Fibroblast of villous mesenchyme (primary cell): ENCODE measurements around the gene GPR157. TPM values are rescaled to one million over a fixed set of nuclear protein-coding genes. Genes with fewer than 3 reads are reported as not detected.

Experiments
- DNase-seq: peaks from one replicate; pipeline ENCODE4 v3.0.0-alpha.2; 2010; ENCODE audit warnings: low read depth
- H3K4me3 ChIP-seq: 2 replicates; pipeline ENCODE4 v1.5.1; 2011; ENCODE audit warnings: low read depth, mild to moderate bottlenecking, low read length
- total RNA-seq: library from RNA; depleted of rRNA; stranded (reverse); fragments of >200 nt; gene quantifications from 2 replicates; pipeline ENCODE4 v1.2.3, GENCODE V29; 2012
- TF ChIP-seq, protein P1 (sequence below): IDR thresholded peaks from 2 replicates; pipeline ENCODE4 v1.5.1; 2012; ENCODE audit warnings: low read depth, mild to moderate bottlenecking, low read length; ENCODE audit not compliant: insufficient read depth

Gene GPR157
- total RNA-seq, 1 donor: 9.5 TPM

DNA sequence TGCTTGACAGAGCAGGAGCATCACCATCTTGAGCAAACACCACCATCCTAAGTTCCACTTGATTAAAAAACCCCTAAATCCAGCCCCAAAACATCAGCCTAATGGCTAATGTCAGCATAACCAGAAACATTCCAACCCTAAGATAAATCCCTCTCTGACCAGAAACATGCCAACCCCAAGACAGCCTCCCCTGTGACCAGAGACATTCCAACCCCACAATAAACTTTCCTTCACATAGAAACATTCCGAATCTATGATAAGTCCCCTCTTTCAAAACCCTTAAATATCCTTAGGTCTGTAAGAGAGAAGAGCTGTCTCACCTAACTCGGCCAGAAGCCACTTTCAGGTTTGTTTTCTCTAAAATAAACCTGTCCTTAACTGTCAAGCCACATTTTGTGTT is 42.1 kb downstream of the GPR157 start:
- H3K4me3 ChIP-seq: no peak overlapping the region
- peak; percentile 70 for DNase-seq
- TF ChIP-seq, protein P1, sequence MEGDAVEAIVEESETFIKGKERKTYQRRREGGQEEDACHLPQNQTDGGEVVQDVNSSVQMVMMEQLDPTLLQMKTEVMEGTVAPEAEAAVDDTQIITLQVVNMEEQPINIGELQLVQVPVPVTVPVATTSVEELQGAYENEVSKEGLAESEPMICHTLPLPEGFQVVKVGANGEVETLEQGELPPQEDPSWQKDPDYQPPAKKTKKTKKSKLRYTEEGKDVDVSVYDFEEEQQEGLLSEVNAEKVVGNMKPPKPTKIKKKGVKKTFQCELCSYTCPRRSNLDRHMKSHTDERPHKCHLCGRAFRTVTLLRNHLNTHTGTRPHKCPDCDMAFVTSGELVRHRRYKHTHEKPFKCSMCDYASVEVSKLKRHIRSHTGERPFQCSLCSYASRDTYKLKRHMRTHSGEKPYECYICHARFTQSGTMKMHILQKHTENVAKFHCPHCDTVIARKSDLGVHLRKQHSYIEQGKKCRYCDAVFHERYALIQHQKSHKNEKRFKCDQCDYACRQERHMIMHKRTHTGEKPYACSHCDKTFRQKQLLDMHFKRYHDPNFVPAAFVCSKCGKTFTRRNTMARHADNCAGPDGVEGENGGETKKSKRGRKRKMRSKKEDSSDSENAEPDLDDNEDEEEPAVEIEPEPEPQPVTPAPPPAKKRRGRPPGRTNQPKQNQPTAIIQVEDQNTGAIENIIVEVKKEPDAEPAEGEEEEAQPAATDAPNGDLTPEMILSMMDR: no peak

DNA sequence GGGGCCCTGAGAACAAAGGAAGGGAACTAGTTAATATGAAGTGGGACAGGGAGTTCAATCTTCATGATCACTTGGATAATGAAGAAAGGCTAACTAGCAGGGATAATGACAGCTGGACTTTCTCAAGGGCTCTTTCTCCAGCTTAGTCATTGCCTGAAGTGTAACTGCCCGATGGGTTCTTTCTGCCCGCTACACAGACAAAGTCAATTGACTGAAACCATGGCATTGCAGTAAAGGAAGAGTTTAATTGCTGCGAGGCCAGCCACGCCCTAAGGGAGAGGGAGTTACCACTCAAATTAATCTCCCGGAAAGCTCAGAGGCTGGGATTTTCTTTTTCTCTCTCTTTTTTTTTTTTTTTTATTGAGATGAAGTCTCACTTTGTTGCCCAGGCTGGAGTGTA is 42.9 kb downstream of the GPR157 start:
- TF ChIP-seq, protein P1: no peak
- no peak overlapping the region for H3K4me3 ChIP-seq
- peak; percentile 77 for DNase-seq

DNA sequence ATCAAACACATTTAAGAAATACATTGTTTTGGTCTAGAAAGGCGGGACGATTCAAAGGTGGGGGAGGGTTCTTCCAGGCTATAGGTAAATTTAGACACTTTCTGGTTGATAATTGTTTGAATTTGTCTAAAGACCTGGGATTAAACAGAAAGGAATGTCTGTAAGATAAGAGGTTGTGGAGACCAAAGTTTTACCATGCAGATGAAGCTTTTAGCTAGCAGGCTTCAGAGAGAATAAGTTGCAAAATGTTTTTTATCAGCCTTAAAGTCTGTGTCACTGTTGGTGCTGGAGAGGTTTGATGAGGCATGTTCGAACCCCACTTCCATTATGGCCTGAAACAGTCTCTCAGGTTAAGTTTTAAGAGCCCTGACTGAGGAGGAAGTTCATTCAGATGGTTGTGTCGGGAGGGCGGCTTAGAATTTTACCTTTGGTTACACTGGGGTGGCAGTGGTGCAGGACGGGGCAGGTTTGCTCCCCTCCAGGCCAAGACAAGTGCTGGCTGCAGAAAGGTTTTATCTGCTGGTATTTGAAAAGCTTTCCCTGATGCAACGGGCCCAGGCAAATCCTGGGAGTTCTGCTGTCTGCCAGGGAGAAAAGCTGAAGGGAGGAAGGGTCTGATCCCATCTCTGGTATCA is 43.5 kb downstream of the GPR157 start:
- TF ChIP-seq, protein P1: no peak
- DNase-seq: no peak
- no peak overlapping the region for H3K4me3 ChIP-seq

DNA sequence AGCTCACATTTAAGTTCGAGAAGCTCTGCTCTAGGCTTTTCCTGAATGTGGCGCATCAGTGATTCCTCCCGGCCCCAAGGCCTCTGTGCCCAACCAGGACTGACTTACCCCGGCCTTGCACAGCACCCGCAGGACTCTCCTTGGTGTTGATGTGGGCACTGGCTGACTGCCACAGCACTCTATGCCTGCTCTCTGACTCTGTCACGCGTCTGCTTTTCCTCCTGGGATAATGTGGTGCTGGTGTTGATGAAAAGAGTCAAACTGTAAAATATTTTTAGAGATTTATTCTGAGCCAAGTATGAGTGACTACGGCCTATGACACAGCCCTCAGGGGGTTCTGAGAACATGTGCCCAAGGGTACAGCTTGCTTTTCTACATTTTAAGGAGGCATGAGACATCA is 44.0 kb downstream of the GPR157 start:
- H3K4me3 ChIP-seq: no peak overlapping the region
- TF ChIP-seq, protein P1: no peak
- DNase-seq: peak; percentile 43

DNA sequence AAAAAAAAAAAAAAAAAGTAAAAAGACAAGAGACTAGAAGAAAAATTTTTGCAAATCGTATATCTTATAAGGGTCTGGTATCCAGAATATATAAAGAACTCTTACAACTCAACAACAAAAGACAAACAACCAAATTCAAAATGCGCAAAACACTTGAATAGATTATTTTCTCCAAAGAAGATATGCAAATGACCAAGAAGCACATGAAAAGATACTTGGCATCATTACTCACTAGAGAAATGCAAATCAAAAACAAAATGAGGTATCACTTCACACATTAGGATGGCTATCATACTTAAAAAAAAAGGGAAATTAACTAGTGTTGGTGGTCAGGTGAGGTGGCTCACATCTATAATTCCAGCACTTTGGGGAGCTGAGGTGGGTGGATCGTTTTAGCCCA is 47.4 kb downstream of the GPR157 start:
- no peak overlapping the region for H3K4me3 ChIP-seq
- no peak for DNase-seq
- TF ChIP-seq, protein P1: no peak

DNA sequence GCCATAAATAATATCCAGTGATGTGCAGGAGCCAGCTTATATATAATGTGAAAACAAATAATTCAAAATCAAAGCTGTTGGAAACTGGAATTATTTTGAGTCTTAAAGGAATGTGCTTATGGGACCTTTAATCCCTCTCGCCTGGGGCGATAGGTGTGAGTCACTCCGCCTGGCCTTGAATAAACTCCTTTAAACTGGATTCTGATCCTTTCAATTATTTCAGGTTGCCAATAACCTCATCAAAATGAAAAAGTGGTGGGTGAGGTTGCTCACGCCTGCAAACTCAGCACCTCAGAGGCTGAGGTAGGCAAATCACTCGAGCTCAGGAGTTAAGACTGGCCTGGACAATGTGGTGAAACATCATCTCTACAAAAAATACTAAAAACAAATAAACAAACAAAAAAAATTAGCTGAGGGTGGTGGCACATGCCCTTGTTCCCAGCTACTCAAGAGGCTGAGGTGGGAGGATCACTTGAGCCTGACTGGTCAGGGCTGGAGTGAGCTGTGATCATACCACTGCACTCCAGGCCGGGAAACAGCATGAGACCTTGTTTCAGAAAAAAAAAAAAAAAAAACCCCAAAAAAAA is 48.1 kb downstream of the GPR157 start:
- TF ChIP-seq, protein P1: no peak
- H3K4me3 ChIP-seq: no peak overlapping the region
- peak; percentile 65 for DNase-seq

DNA sequence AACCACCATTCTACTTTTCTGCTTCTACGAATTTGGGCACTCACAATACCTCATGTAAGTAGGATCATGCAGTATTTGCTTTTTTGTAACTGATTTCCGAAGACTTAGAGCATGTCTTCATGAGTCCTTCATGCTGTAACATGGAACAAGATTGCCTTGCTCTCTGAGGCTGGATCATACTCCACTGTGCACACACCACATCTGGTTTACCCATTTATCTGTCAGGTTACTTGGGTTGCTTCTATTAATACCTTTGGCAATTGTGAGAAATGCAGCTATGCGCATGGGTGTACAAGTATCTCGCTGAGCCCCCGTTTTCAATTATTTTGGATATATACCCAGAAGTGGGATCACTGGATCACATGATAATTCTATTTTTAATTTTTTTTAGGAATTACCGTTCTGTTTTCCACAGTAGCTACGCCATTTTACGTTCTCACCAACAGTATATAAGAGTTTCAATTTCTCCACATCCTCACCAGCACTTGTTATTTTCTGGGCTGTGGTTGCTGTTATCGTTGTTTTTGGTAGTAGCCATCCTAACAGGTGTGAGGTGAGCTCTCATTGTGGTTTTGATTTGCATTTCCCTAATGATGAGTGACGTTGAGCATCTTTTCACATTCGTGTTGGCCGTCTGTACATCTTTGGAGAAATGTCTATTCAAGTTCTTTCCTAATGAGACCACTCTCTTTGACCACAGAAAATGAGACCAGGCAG is 48.8 kb downstream of the GPR157 start:
- DNase-seq: no peak
- TF ChIP-seq, protein P1: no peak
- H3K4me3 ChIP-seq: no peak overlapping the region
